Glutamatergic neuron (in vitro differentiated cells): ENCODE results near the gene TSPAN2. TPM values are rescaled to one million over a fixed set of nuclear protein-coding genes. Genes with fewer than 3 reads are reported as not detected.

ENCODE experiments used
- DNase-seq: peaks from one replicate; pipeline ENCODE4 v3.0.0; 2022
- H3K27ac Mint-ChIP-seq: one replicate; pipeline ENCODE4 v1.8.0; 2020; ENCODE audit warnings: mild to moderate bottlenecking, mixed read lengths, inconsistent platforms; ENCODE audit not compliant: unreplicated experiment
- H3K27me3 Mint-ChIP-seq: one replicate; pipeline ENCODE4 v1.8.0; 2020; ENCODE audit warnings: mild to moderate bottlenecking, moderate library complexity, mixed read lengths, inconsistent platforms; ENCODE audit not compliant: unreplicated experiment
- H3K36me3 Mint-ChIP-seq: one replicate; pipeline ENCODE4 v1.8.0; 2020; ENCODE audit warnings: mild to moderate bottlenecking, mixed read lengths, inconsistent platforms; ENCODE audit not compliant: unreplicated experiment
- H3K4me1 Mint-ChIP-seq: one replicate; pipeline ENCODE4 v1.8.0; 2020; ENCODE audit warnings: mild to moderate bottlenecking, low read depth, mixed read lengths, inconsistent platforms; ENCODE audit not compliant: unreplicated experiment
- H3K4me3 Mint-ChIP-seq: one replicate; pipeline ENCODE4 v1.8.0; 2020; ENCODE audit warnings: mild to moderate bottlenecking, mixed read lengths, inconsistent platforms; ENCODE audit not compliant: unreplicated experiment
- H3K9me3 Mint-ChIP-seq: one replicate; pipeline ENCODE4 v1.8.0; 2020; ENCODE audit warnings: mild to moderate bottlenecking, moderate library complexity, mixed read lengths, inconsistent platforms; ENCODE audit not compliant: unreplicated experiment
- total RNA-seq: library from RNA; stranded (reverse); fragmentation: NEBNext Ultra II Directional; extraction: Animal tissue kit (Norgen Biotek cat#: 25700); gene quantifications from one replicate; pipeline ENCODE4 v1.2.1, GENCODE V29; 2021; ENCODE audit not compliant: unreplicated experiment
- TF ChIP-seq, protein P1 (sequence below): fragments of 200-600 bp; sonication (generic); IDR thresholded peaks from one replicate; pipeline ENCODE4 v1.5.0; 2021; ENCODE audit not compliant: partially characterized antibody, unreplicated experiment

TSPAN2 gene
- total RNA-seq, 1 donor from 2014 or later = 11.2 TPM

DNA sequence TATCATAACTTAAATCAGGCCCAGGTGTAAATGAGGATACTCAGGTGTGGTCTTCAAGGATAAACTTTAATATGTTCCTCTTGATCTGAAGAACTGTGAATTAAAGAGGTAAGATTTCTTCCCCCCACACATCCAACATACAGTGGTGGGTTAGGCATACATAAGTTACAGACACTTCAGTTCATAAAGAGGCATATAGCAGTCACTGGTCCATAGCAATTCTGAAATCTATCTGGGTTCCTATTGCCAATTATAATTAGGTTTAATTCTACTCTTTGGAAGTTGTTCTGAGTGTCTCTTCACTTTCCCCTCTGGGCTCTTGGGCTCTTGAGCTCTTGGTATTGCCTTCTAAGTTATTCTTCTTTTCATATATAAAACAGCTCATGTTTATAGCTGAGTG lies 32.5 kb upstream of the TSPAN2 start:
- H3K27me3 Mint-ChIP-seq = no peaks in the 10 kb centered on the region
- no peak overlapping the region for H3K4me3 Mint-ChIP-seq
- no peaks in the 10 kb centered on the region for H3K4me1 Mint-ChIP-seq
- peaks cover 6% of the 10 kb centered on the region for H3K9me3 Mint-ChIP-seq
- DNase-seq = no peak
- TF ChIP-seq, protein P1, sequence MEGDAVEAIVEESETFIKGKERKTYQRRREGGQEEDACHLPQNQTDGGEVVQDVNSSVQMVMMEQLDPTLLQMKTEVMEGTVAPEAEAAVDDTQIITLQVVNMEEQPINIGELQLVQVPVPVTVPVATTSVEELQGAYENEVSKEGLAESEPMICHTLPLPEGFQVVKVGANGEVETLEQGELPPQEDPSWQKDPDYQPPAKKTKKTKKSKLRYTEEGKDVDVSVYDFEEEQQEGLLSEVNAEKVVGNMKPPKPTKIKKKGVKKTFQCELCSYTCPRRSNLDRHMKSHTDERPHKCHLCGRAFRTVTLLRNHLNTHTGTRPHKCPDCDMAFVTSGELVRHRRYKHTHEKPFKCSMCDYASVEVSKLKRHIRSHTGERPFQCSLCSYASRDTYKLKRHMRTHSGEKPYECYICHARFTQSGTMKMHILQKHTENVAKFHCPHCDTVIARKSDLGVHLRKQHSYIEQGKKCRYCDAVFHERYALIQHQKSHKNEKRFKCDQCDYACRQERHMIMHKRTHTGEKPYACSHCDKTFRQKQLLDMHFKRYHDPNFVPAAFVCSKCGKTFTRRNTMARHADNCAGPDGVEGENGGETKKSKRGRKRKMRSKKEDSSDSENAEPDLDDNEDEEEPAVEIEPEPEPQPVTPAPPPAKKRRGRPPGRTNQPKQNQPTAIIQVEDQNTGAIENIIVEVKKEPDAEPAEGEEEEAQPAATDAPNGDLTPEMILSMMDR = no peak
- peaks cover 7% of the 10 kb centered on the region for H3K36me3 Mint-ChIP-seq
- no peak overlapping the region for H3K27ac Mint-ChIP-seq

DNA sequence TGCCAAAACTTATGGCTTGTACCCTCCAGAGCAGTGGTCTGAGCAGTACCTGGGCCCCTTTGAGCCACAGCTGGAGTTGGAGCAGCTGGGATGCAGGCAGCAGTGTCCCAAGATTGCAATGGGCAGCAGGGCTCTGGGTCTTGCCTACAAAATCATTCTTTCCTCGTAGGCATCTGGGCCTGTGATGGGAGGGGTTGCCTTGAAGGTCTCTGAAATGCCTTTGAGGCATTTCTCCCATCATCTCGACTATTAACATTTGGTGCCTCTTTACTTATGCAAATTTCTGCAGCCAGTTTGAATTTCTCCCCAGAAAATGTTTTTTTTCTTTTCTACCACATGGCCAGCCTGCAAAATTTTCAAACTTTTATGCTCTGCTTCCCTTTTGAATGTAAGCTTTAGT lies 31.0 kb upstream of the TSPAN2 start:
- TF ChIP-seq, protein P1 = no peak
- peaks cover 6% of the 10 kb centered on the region for H3K9me3 Mint-ChIP-seq
- no peak for DNase-seq
- H3K27ac Mint-ChIP-seq = no peak overlapping the region
- no peaks in the 10 kb centered on the region for H3K4me1 Mint-ChIP-seq
- no peak overlapping the region for H3K4me3 Mint-ChIP-seq
- H3K27me3 Mint-ChIP-seq = no peaks in the 10 kb centered on the region
- H3K36me3 Mint-ChIP-seq = peaks cover 7% of the 10 kb centered on the region

DNA sequence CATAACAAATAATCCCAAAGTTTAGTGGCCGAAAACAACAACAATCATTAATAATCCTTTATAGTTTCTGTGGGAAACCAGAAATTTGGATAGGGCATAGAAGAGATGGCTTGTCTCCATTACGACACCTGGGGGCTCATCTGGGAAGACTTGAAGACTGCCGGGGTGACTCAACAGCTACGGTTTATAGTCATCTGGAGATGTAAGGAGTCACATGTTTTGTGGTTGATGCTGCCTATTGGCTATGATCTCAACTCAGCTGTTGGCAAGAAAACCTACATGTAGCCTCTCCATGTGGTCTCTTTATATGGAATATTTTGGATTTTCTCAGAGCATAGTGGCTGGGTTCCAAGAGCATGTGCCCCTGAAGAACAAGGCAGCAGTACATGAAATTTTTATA lies 29.3 kb upstream of the TSPAN2 start:
- DNase-seq = no peak
- Mint-ChIP-seq H3K4me1 (no peaks in the 10 kb centered on the region), H3K27me3 (no peaks in the 10 kb centered on the region), H3K27ac (no peak overlapping the region), H3K36me3 (peaks cover 4% of the 10 kb centered on the region), H3K9me3 (peaks cover 2% of the 10 kb centered on the region), H3K4me3 (no peak overlapping the region)
- TF ChIP-seq, protein P1 = no peak

DNA sequence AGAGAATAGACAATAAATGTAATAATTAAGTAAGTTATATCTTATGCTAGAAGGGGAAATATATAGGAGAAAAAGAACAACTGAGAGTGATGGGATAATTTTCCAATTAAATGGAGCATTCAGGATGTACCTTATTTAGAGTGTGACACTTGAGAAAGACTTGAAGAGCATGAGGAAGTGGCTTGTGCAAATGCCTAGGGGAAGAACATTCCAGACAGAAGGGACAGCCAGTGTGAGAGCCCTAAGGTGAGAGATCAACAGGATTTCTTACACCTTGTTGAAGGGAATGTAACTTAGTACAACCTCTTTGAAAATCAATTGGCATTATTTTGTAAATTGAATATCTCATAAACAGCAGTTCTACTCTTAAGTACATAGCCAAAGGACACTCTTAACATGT lies 28.8 kb upstream of the TSPAN2 start:
- no peak for DNase-seq
- no peak overlapping the region for H3K27ac Mint-ChIP-seq
- TF ChIP-seq, protein P1 = no peak
- H3K4me1 Mint-ChIP-seq = no peaks in the 10 kb centered on the region
- H3K9me3 Mint-ChIP-seq = peaks cover 2% of the 10 kb centered on the region
- no peaks in the 10 kb centered on the region for H3K27me3 Mint-ChIP-seq
- no peak overlapping the region for H3K4me3 Mint-ChIP-seq
- peaks cover 4% of the 10 kb centered on the region for H3K36me3 Mint-ChIP-seq

DNA sequence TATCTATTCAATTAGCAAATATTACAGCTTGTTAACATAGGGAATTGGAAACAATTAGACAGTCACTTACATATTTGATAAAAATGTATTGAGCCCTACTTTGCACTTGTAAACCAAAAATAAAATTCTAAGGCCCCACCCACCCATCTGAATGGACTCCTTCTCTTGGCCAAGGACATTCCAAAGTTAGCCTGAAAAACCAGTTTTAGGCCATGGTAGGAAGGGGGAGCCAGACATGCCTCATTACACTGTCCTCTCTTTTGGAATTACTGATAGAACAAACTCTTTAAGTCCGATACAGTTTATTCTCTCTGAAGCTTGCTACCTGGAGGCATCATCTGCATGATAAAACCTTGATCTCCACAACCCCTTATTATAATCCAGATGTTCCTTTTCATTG lies 28.0 kb upstream of the TSPAN2 start:
- Mint-ChIP-seq H3K9me3 (peaks cover 2% of the 10 kb centered on the region), H3K27me3 (no peaks in the 10 kb centered on the region), H3K4me3 (no peak overlapping the region), H3K36me3 (peaks cover 4% of the 10 kb centered on the region), H3K27ac (no peak overlapping the region), H3K4me1 (no peaks in the 10 kb centered on the region)
- no peak for DNase-seq
- TF ChIP-seq, protein P1 = no peak
